DOHH2 (cell line): Measurements from ENCODE around the gene RINL.

ENCODE experiments used
- H3F3A ChIP-seq: fragments of 200-600 bp; sonication (generic), shearing (Covaris generic); 2 replicates; pipeline ENCODE4 v1.6.0; 2016; ENCODE audit warnings: antibody characterized with exemption, mild to moderate bottlenecking; ENCODE audit not compliant: control insufficient read depth, insufficient read depth
- H3K27ac ChIP-seq: fragments of 200-600 bp; sonication (generic); 2 replicates; pipeline ENCODE4 v1.5.1; 2014; ENCODE audit warnings: low read depth, mild to moderate bottlenecking, low read length, moderate library complexity
- H3K27me3 ChIP-seq: fragments of 200-600 bp; sonication (generic); 2 replicates; pipeline ENCODE4 v1.6.1; 2014; ENCODE audit warnings: mild to moderate bottlenecking, low read length, mixed read lengths; ENCODE audit not compliant: control insufficient read depth
- H3K36me3 ChIP-seq: fragments of 200-600 bp; sonication (generic); 2 replicates; pipeline ENCODE4 v1.6.1; 2014; ENCODE audit warnings: mild to moderate bottlenecking, low read length, moderate library complexity, mixed read lengths; ENCODE audit not compliant: control insufficient read depth
- H3K4me1 ChIP-seq: fragments of 200-600 bp; sonication (generic); 2 replicates; pipeline ENCODE4 v1.6.1; 2014; ENCODE audit warnings: mild to moderate bottlenecking, low read length, mixed read lengths; ENCODE audit not compliant: control insufficient read depth
- H3K4me2 ChIP-seq: fragments of 200-600 bp; sonication (generic); 2 replicates; pipeline ENCODE4 v1.6.0; 2014; ENCODE audit warnings: mild to moderate bottlenecking, low read length, moderate library complexity
- H3K4me3 ChIP-seq: fragments of 200-600 bp; sonication (generic); 2 replicates; pipeline ENCODE4 v1.5.1; 2014; ENCODE audit warnings: mild to moderate bottlenecking, low read length, mixed read lengths
- H3K79me2 ChIP-seq: fragments of 200-600 bp; sonication (generic); 2 replicates; pipeline ENCODE4 v1.6.1; 2014; ENCODE audit warnings: mild to moderate bottlenecking, low read length, mixed read lengths; ENCODE audit not compliant: control insufficient read depth
- H3K9me2 ChIP-seq: fragments of 200-600 bp; sonication (generic); replicated peaks from 2 replicates; pipeline ENCODE4 v1.6.1; 2014; ENCODE audit warnings: mild to moderate bottlenecking, low read length, mixed read lengths; ENCODE audit not compliant: control insufficient read depth
- H3K9me3 ChIP-seq: fragments of 200-600 bp; sonication (generic); 2 replicates; pipeline ENCODE4 v1.6.1; 2014; ENCODE audit warnings: antibody characterized with exemption, low read length, mixed read lengths; ENCODE audit not compliant: control insufficient read depth, insufficient read depth
- H4K20me1 ChIP-seq: fragments of 200-600 bp; sonication (generic); 2 replicates; pipeline ENCODE4 v1.6.0; 2014; ENCODE audit warnings: low read depth, mild to moderate bottlenecking, antibody characterized with exemption, low read length, moderate library complexity; ENCODE audit not compliant: control insufficient read depth, insufficient read depth
- EZH2phosphoT487 ChIP-seq: fragments of 200-600 bp; sonication (generic); IDR thresholded peaks from 2 replicates; pipeline ENCODE4 v1.6.1; 2017; ENCODE audit warnings: borderline replicate concordance, mild to moderate bottlenecking, antibody characterized with exemption, low read length, moderate library complexity, mixed read lengths
- TF ChIP-seq, protein P1 (sequence below): fragments of 200-600 bp; sonication (generic); IDR thresholded peaks from one replicate; pipeline ENCODE4 v1.5.1; 2014; ENCODE audit warnings: antibody characterized with exemption, mild to moderate bottlenecking, low read depth, low read length; ENCODE audit not compliant: poor library complexity, severe bottlenecking

The RINL gene

DNA sequence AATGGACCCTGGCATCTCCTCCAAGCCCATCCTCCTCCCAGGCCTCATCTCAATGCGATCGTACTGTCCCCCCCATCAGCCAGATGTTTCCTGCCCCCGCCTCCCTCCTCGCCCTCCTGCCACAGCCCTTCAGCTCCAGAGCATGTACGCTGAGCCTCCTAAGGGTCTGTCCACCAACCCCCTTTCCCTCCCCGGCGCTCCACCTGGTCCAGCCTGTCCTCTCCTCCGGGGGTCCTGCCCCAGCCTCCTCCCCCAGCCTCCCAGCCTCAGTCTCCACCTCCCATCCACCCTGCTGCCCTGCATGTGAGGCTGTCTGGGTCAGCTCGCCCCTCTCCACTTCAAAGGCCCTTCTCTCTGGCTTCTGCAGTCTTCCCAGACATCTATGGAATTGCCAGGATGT lies 16.9 kb upstream of the RINL start:
- Histone ChIP-seq H3K79me2 (peaks cover 1% of the 10 kb centered on the region), H3F3A (no peaks in the 10 kb centered on the region), H3K36me3 (no peaks in the 10 kb centered on the region), H4K20me1 (no peaks in the 10 kb centered on the region), H3K4me1 (peaks cover 10% of the 10 kb centered on the region), H3K9me2 (no peaks in the 10 kb centered on the region), H3K4me3 (no peak overlapping the region), H3K9me3 (no peaks in the 10 kb centered on the region), H3K27me3 (no peaks in the 10 kb centered on the region), H3K27ac (no peak overlapping the region), H3K4me2 (no peak overlapping the region)
- TF ChIP-seq, protein P1, sequence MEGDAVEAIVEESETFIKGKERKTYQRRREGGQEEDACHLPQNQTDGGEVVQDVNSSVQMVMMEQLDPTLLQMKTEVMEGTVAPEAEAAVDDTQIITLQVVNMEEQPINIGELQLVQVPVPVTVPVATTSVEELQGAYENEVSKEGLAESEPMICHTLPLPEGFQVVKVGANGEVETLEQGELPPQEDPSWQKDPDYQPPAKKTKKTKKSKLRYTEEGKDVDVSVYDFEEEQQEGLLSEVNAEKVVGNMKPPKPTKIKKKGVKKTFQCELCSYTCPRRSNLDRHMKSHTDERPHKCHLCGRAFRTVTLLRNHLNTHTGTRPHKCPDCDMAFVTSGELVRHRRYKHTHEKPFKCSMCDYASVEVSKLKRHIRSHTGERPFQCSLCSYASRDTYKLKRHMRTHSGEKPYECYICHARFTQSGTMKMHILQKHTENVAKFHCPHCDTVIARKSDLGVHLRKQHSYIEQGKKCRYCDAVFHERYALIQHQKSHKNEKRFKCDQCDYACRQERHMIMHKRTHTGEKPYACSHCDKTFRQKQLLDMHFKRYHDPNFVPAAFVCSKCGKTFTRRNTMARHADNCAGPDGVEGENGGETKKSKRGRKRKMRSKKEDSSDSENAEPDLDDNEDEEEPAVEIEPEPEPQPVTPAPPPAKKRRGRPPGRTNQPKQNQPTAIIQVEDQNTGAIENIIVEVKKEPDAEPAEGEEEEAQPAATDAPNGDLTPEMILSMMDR: no peak
- TF ChIP-seq EZH2phosphoT487: no peak

DNA sequence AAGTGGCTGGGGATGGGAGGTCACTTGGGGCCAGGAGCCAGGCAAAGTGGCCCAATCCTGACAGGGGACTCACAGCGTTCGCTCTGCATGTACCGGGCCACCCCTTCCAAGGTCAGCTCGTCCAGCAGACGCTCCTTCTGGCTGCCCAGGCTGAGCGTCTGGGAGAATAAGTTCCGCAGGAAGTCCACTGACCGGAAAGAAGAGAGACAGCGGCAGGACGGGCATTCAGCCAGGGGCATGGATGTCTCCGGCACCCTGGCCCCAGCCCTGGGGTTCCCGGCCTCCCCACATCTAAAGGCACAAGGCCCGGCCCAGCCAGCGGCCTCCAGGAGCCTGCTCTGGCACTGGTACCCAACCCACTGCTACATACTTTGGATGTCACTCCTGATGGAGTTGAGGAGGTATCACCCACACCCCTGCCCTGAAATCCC lies 15.3 kb upstream of the RINL start:
- Histone ChIP-seq H3K27me3 (no peaks in the 10 kb centered on the region), H4K20me1 (no peaks in the 10 kb centered on the region), H3K4me2 (no peak overlapping the region), H3K36me3 (no peaks in the 10 kb centered on the region; the same call in 1 of the 2 replicates), H3K4me3 (no peak overlapping the region), H3K9me2 (no peaks in the 10 kb centered on the region), H3K4me1 (peaks cover 2% of the 10 kb centered on the region), H3K79me2 (no peaks in the 10 kb centered on the region), H3K9me3 (no peaks in the 10 kb centered on the region), H3K27ac (no peak overlapping the region), H3F3A (no peaks in the 10 kb centered on the region)
- TF ChIP-seq, protein P1: no peak
- no peak for TF ChIP-seq EZH2phosphoT487

DNA sequence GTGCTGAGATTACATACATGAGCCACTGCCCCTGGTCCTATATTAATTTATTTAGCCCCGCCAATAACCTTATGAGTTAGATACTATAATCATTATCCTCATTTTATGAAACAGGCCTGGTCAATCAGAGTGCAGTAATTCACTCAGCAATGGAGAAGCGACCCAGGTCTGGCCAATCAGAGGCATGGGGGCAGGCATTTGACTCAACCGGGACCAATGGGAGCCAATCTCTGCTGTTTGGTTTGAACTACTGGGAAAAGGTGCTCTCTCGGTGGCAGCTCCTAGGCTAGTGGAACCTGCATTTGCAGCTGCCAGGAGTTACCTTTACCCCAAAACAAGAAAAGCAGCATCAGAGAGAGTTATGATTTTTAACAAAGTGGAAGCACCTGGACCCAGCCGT lies 14.8 kb upstream of the RINL start:
- TF ChIP-seq EZH2phosphoT487: no peak
- TF ChIP-seq, protein P1: no peak
- H3K4me2 ChIP-seq: no peak overlapping the region
- no peaks in the 10 kb centered on the region for H3K4me1 ChIP-seq
- H3K27ac ChIP-seq: no peak overlapping the region
- H3K36me3 ChIP-seq: no peaks in the 10 kb centered on the region; the same call in 1 of the 2 replicates
- no peaks in the 10 kb centered on the region for H3K79me2 ChIP-seq
- H3F3A ChIP-seq: no peaks in the 10 kb centered on the region
- H3K27me3 ChIP-seq: no peaks in the 10 kb centered on the region
- H3K4me3 ChIP-seq: no peak overlapping the region
- no peaks in the 10 kb centered on the region for H4K20me1 ChIP-seq
- H3K9me3 ChIP-seq: no peaks in the 10 kb centered on the region
- no peaks in the 10 kb centered on the region for H3K9me2 ChIP-seq

DNA sequence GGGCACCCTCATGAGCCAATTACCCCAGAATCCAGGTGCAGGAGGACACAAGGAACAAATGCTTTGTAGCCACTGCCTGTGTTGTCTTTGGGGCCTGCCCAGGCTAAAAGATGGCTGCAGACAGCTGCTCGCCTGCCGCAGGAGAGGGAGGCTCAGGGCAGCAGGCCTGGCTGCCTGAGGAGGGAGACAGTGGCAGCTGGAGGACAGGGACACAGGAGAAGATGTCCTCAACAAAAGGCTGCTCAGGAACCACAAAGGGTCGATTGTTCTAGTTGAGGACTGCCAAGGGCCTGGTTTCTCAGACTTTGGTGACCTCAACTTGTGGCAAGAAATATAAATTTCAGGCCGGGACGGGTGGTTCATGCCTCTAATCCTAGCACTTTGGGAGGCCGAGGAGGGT lies 13.7 kb upstream of the RINL start:
- no peaks in the 10 kb centered on the region for H3K9me3 ChIP-seq
- no peaks in the 10 kb centered on the region for H4K20me1 ChIP-seq
- no peaks in the 10 kb centered on the region for H3K4me1 ChIP-seq
- no peak overlapping the region for H3K4me3 ChIP-seq
- no peaks in the 10 kb centered on the region for H3F3A ChIP-seq
- H3K27ac ChIP-seq: no peak overlapping the region
- no peak for TF ChIP-seq EZH2phosphoT487
- TF ChIP-seq, protein P1: no peak
- no peaks in the 10 kb centered on the region for H3K9me2 ChIP-seq
- no peaks in the 10 kb centered on the region; the same call in 1 of the 2 replicates for H3K36me3 ChIP-seq
- no peaks in the 10 kb centered on the region for H3K27me3 ChIP-seq
- no peaks in the 10 kb centered on the region for H3K79me2 ChIP-seq
- H3K4me2 ChIP-seq: no peak overlapping the region
